Measurements from ENCODE around the gene SEPSECS.

The SEPSECS gene

DNA sequence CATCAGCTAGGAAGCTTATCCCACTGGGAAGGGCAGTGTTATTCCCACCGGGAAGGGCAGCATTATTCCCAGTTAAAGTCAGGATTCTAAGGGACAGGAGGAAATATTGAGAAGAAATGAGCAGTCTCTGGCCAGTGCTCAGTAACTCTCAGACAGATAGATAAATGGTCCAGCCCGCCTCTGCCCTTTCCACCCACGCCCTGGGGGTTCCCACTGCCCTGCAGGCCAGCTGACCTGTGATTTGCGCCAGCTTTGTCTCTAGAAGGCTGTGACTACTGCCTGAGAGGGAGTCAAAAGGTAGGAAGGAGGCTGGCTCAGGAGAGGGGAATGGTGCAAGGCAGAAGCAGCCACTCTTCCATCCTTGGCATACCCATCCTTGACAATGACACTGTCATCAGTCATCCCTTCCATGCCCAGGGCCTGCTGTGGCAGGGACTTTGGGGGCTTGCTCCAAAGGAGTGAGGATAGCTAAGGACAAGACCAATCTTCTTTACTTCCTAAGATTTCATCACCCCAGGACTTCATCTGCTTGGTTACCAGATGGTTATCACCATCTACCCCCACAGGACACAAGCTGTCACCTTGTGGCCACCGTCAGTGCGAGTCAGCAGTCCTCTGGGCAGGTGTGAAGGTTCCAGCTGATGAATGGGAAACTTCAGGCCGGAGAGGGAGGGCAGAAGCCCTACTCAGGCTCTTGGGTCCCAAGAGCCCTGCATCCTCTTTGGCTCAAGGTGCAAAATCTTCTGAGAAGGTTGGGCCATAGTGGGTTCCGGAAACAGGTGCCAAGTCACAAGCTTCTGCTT lies 49.5 kb downstream of the SEPSECS start:
- DNase-seq (ENCODE audit: low spot score), result no peak

DNA sequence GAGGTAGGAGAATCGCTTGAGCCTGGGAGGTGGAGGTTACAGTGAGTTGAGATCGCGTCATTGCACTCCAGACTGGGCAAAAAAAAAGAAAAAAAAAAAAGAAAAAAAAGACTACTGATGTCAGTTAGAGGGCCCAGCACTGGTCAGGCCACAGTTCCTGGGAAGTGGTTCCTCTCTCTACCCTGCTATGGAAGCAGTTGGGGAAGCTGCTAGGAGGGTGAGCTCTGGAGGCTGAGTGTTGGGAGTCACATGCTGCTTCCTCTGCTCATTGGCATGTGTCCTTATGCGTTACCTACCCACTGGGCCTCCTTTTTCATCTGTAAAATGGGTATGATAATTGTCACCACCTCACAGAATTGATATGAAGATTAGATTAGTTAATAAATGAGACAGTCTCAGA lies 50.7 kb downstream of the SEPSECS start:
- DNase-seq (ENCODE audit: low spot score), result no peak

GRCh38 chr4:25108556-25108955 lies 51.7 kb downstream of the SEPSECS start:
- DNase-seq (ENCODE audit: low spot score), result no peak

- no peak for DNase-seq (ENCODE audit: low spot score)
Measured at GRCh38 chr4:25107827-25108516, 52.3 kb downstream of the SEPSECS start.

GRCh38 chr4:25106363-25107151 lies 53.7 kb downstream of the SEPSECS start:
- DNase-seq (ENCODE audit: low spot score), result no peak

DNA sequence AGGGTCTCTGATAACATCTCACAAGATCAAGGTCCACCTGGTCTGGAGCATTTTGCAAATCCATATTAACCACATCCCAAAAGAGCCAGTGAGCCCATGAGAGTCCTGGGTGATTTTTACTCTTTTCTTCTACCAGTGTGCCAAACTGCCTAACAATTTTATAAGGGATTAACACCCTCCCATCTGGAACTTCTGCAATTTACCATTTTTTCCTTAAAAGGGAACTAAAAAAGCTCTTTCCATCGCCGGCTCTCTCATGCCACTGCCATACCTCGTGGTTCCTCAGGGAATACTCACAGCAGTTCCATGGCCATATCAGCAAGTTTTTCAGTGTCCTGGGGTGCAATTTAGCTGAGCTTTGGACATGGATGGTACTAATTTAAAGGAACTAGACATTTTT lies 55.7 kb downstream of the SEPSECS start:
- no peak for DNase-seq (ENCODE audit: low spot score)

GRCh38 chr4:25103418-25103817 lies 56.8 kb downstream of the SEPSECS start:
- no peak for DNase-seq (ENCODE audit: low spot score)

DNA sequence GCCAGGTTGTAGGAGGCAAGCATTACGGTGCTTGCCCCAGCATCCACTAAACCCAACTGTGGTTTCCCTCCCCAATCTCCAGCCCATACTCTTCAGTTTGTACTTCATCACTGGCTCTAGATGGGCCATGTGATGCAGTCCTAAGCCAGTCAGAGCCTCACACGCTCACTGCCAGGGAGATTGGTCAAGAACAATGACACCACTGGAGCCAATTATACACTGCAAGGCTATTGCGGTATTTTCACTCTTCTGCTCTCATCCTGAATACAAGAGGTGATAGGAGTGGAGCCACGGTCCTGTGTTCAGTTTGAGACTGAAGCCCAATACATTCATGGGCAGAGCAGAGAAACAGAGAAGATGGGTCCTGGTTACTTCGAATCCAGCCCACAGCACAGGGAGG lies 58.4 kb downstream of the SEPSECS start:
- DNase-seq (ENCODE audit: low spot score), result no peak

GRCh38 chr4:25100710-25101109 lies 59.5 kb downstream of the SEPSECS start:
- no peak for DNase-seq (ENCODE audit: low spot score)

DNA sequence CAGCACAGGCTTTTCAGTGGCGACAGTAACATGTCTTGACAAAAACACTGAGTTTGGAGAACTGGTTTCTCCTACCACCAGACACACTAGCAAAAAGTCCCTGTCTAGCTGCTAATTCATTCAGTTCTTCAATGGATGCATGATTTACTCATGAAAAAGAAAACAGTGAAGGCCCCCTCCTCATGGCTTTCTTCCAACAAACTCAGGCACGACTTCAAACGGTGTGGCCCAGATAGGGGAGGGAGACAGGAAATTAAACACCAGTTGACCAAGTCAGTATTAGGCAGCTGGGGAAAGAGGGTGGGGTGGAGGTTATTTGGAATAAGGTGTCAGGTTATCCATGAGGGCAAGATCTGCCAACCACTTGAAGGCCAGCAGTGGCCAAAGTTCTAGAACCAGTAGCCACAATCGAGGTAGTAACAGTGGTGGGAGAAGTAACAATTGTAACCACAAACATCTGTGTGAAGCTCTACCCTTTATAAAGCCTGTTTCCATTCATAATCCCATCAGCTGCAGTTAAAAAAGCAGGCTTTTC lies 60.2 kb downstream of the SEPSECS start:
- DNase-seq (ENCODE audit: low spot score), result no peak

DNA sequence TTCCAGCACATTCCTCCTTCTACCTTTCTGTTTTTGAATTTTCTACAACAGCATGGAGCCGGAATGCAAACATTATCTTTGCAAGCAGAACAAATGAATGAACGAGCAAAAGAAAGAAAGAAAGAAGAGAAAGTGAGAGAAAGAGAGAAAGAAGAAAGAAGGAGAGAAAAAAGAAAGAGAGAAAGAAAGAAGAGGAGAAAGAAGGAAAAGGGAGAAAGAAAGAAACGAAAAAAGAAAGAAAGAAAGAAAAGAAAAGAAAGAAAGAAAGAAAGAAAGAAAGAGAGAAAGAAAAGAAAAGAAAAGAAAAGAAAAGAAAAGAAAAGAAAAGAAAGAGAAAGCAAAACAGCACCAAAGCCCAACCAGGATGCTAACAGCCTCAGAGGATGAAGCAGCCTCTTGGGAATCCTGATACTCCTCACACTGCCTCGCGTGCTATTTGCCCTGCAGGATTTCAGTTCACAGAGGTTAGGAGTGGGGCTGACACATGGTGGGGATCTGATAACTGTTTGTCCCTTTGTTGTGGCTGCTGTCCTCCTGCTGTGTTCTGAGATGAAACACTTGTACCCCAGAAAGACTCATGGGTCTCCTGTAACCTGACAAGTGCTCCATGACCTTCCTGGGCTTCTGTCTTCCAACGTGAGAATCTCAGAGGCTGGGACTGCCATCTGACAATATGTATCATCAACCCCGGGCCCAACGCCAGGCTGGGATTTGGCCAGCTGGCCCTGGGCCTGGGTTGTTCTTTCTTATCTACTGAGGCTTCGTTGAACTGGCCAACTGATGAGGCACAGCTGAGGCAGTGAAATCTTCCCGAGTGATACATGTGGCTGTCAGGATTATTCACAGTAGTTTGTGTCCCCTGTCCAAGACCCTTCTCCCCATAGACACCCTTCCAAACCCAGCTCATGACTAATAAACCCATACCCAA lies 61.0 kb downstream of the SEPSECS start:
- no peak for DNase-seq (ENCODE audit: low spot score)

- no peak for DNase-seq (ENCODE audit: low spot score)
Measured at GRCh38 chr4:25096981-25097443, 63.2 kb downstream of the SEPSECS start.

- no peak for DNase-seq (ENCODE audit: low spot score)
Measured at GRCh38 chr4:25096251-25096980, 63.8 kb downstream of the SEPSECS start.

- DNase-seq (ENCODE audit: low spot score), result no peak
Measured at GRCh38 chr4:25095837-25096236, 64.4 kb downstream of the SEPSECS start.

DNA sequence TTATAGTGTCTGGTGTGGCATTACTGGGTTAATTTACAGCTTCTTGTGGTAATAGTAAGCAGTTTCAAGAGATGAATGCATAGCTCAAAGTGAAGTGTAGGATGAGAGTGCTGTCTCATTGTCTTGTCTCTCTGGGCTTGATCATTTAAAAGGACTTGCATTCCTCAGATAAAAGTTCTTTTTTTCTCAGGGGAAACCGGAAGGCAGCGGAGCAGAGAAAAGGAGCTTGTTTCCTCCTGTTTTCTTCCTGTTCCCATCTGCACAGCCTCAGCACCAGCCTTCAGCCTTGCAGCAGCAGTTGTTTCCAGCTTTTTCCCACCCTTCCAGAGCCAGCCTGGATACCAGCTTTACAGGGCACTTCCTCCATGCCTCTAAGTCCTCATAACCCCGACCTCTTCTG lies 68.1 kb downstream of the SEPSECS start:
- no peak for DNase-seq (ENCODE audit: low spot score)

- DNase-seq (ENCODE audit: low spot score), result no peak
Measured at GRCh38 chr4:25090516-25090915, 69.7 kb downstream of the SEPSECS start.

- DNase-seq (ENCODE audit: low spot score), result no peak
Measured at GRCh38 chr4:25089051-25089763, 71.0 kb downstream of the SEPSECS start.

DNA sequence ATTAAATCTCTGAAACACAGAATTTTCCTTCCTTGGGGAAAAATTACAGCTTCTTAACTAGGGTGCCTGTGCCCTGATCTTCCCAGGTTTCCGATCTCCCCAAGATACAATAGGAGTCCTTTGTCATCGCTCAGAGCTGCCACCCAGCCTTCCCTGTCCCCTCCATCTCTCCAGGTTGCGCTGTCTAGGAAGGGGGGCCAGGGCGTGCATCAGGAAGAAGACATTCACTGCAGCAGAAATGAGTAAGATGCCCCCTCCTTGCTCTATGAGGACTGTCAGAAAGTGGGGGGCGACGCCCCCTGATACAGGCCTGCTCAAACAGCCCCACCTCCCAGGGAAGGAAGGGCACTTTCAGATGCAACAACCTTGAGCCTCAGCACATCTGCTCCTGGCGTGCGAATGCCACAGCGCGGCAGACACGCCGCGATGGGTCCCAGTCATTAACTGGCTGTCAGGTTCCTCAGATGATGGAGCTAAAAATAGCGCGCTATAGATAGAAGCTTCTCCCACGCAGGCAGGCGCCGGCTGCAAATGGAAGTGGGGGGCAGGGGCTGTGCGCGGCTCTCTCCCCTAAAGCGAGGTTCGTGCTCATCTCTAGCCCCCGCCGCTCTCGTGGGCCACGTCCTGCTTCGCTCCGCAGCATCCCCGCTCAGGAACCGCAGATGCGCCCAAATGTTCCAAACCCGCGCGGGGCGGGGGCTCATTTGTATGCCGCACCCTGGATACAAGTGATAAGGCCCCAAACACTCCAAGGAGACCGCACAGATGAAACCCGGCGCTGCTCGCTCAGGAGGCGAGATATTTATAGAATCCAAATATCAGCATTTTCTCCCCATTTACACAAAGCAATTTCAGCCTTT lies 71.9 kb downstream of the SEPSECS start:
- no peak for DNase-seq (ENCODE audit: low spot score)

DNA sequence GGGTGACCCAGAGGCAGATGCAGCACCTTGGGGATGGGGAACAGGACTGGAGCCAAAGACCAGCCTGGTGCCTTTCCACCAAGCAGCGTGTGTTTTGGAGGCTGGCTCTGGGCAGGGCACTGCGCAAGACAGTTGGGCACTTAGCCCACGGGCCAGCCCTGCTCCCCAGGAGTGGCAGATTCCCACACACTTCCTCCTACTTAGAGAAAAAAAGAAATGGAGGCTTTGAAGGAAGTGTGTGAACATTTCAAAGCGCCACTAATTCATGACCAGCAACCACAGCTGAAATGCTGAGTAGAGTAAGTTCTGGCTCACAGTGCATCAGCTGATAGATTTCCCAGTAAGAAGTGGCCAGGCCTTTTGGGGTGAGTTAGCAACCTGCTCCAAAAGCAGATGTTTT lies 74.6 kb downstream of the SEPSECS start:
- DNase-seq (ENCODE audit: low spot score), result no peak
